WERI-Rb-1 (cell line): ENCODE data around the gene ZMIZ2.

Experiments
- DNase-seq: peaks from one replicate; pipeline ENCODE4 v3.0.0-alpha.2; 2020
- H3K27ac ChIP-seq: fragments of 250-450 bp; sonication (Bioruptor Pico); 2 replicates; pipeline ENCODE4 v1.5.1; 2020; ENCODE audit warnings: mild to moderate bottlenecking, moderate library complexity
- H3K27me3 ChIP-seq: fragments of 250-450 bp; sonication (Bioruptor Pico); 2 replicates; pipeline ENCODE4 v1.5.1; 2021; ENCODE audit warnings: mild to moderate bottlenecking, low read depth, moderate library complexity; ENCODE audit not compliant: insufficient read depth, severe bottlenecking
- H3K36me3 ChIP-seq: fragments of 250-450 bp; sonication (Bioruptor Pico); 2 replicates; pipeline ENCODE4 v1.5.1; 2020; ENCODE audit warnings: mild to moderate bottlenecking, moderate library complexity
- H3K4me3 ChIP-seq: 2 replicates; pipeline ENCODE4 v1.5.1; 2011; ENCODE audit warnings: low read depth, mild to moderate bottlenecking, control low read depth, low read length
- H3K9me3 ChIP-seq: fragments of 250-450 bp; sonication (Bioruptor Pico); 2 replicates; pipeline ENCODE4 v1.5.1; 2021; ENCODE audit warnings: mild to moderate bottlenecking, moderate library complexity; ENCODE audit not compliant: severe bottlenecking
- CTCF ChIP-seq: IDR thresholded peaks from 2 replicates; pipeline ENCODE4 v1.5.1; 2011; ENCODE audit warnings: low read depth, mild to moderate bottlenecking, control low read depth, inconsistent platforms, low read length

Gene ZMIZ2

GRCh38 chr7:44752822-44753221, 4.2 kb downstream of the ZMIZ2 start:
- peaks cover 24% of the 10 kb centered on the region for H3K36me3 ChIP-seq
- no peak for DNase-seq
- H3K27me3 ChIP-seq, result no peaks in the 10 kb centered on the region
- TF ChIP-seq CTCF, result no peak
- H3K4me3 ChIP-seq, result no peak overlapping the region
- H3K27ac ChIP-seq, result no peak overlapping the region
- no peaks in the 10 kb centered on the region for H3K9me3 ChIP-seq

GRCh38 chr7:44754802-44755697, 6.4 kb downstream of the ZMIZ2 start:
- H3K27me3 ChIP-seq, result no peaks in the 10 kb centered on the region
- no peak for DNase-seq
- TF ChIP-seq CTCF, result no peak
- peaks cover 29% of the 10 kb centered on the region for H3K36me3 ChIP-seq
- no peaks in the 10 kb centered on the region for H3K9me3 ChIP-seq
- no peak overlapping the region for H3K4me3 ChIP-seq
- H3K27ac ChIP-seq, result no peak overlapping the region; the same call in 1 of the 2 replicates

- Histone ChIP-seq H3K36me3 (peaks cover 26% of the 10 kb centered on the region), H3K27me3 (no peaks in the 10 kb centered on the region), H3K27ac (no peak overlapping the region; the same call in 1 of the 2 replicates), H3K9me3 (no peaks in the 10 kb centered on the region), H3K4me3 (no peak overlapping the region)
- no peak for TF ChIP-seq CTCF
- DNase-seq, result no peak
Observed at GRCh38 chr7:44755698-44756627, 7.3 kb downstream of the ZMIZ2 start.

GRCh38 chr7:44756904-44757303, 8.3 kb downstream of the ZMIZ2 start:
- Histone ChIP-seq H3K27me3 (no peaks in the 10 kb centered on the region), H3K9me3 (no peaks in the 10 kb centered on the region), H3K36me3 (peaks cover 29% of the 10 kb centered on the region), H3K4me3 (no peak overlapping the region), H3K27ac (no peak overlapping the region)
- no peak for TF ChIP-seq CTCF
- no peak for DNase-seq

- Histone ChIP-seq H3K27me3 (no peaks in the 10 kb centered on the region), H3K4me3 (no peak overlapping the region), H3K9me3 (no peaks in the 10 kb centered on the region), H3K36me3 (peaks cover 31% of the 10 kb centered on the region), H3K27ac (no peak overlapping the region)
- DNase-seq, result no peak
- no peak for TF ChIP-seq CTCF
Observed at GRCh38 chr7:44757311-44757710, 8.7 kb downstream of the ZMIZ2 start.
